Erythroblast (primary cell): ENCODE data around the gene PRKG1.

Experiments used
- GATA1 ChIP-seq: IDR thresholded peaks from 2 replicates; pipeline ENCODE4 v1.6.1; 2011; ENCODE audit warnings: low read depth, mild to moderate bottlenecking, control low read depth, low read length, moderate library complexity
- POLR2A ChIP-seq: IDR thresholded peaks from 2 replicates; pipeline ENCODE4 v1.6.1; 2011; ENCODE audit warnings: mild to moderate bottlenecking, low read length

DNA sequence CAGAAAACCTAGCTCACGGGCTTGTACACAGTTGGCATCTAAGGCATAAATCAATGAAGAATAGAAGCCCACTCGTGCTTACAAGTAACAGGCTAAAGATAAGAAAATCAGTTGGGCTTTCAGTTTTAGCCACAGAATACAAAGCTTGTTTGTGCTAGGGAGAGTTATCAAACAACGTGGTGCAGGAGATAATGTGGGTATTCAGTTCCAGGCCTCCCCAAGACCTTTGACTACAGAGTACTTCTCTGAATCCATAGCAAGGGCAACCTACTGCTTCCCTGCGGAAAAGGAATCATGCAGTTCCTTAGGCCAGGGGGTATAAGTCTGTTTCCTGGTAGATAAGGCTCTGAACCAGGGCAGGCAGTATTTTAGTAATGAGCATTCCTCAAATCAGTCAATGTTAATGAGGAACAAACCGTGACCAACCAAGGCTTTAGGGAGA is 844.6 kb downstream of the PRKG1 start:
- TF ChIP-seq POLR2A (no peak), GATA1 (no peak)
